ENCODE results near the gene P2RX3. TPM values are rescaled to one million over a fixed set of nuclear protein-coding genes. Genes with fewer than 3 reads are reported as not detected.

Gene P2RX3
- total and polyA plus RNA-seq, 2 experiments from 2014 or later: 0.15 to 0.35 TPM

DNA sequence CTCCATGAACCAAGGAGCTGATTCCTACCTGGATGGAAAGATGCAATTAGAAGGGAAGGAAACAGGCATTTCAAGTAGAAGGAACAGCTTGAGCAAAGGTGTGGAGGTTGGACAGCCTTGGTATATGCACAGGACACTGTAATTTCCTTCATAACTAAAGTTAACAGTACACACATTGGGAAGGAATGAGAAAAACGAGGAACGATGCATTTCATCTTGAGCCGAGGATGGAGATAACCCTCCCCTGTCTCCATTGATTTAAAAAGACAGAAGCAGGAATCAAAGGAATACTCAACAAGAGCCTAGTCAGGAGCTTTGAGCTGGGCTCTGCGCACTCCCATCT lies 54.6 kb downstream of the P2RX3 start (continued):
- TF ChIP-seq STAT1 (IDR thresholded peaks at IDR 0.05; ENCODE audit: unreplicated experiment): no peak
- no peak for TF ChIP-seq JUNB (IDR thresholded peaks at IDR 0.05; ENCODE audit: unreplicated experiment)
- TF ChIP-seq CREB1 (CRISPR knock-in tag; IDR thresholded peaks at IDR 0.05; ENCODE audit: low read depth): no peak
- TF ChIP-seq, protein P1, sequence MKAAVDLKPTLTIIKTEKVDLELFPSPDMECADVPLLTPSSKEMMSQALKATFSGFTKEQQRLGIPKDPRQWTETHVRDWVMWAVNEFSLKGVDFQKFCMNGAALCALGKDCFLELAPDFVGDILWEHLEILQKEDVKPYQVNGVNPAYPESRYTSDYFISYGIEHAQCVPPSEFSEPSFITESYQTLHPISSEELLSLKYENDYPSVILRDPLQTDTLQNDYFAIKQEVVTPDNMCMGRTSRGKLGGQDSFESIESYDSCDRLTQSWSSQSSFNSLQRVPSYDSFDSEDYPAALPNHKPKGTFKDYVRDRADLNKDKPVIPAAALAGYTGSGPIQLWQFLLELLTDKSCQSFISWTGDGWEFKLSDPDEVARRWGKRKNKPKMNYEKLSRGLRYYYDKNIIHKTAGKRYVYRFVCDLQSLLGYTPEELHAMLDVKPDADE (IDR thresholded peaks at IDR 0.05): no peak
- no peak for TF ChIP-seq EZH2 (IDR thresholded peaks at IDR 0.05; ENCODE audit: low read depth, unreplicated experiment)
- no peak for TF ChIP-seq EZH2phosphoT487 (IDR thresholded peaks at IDR 0.05; ENCODE audit: unreplicated experiment)

DNA sequence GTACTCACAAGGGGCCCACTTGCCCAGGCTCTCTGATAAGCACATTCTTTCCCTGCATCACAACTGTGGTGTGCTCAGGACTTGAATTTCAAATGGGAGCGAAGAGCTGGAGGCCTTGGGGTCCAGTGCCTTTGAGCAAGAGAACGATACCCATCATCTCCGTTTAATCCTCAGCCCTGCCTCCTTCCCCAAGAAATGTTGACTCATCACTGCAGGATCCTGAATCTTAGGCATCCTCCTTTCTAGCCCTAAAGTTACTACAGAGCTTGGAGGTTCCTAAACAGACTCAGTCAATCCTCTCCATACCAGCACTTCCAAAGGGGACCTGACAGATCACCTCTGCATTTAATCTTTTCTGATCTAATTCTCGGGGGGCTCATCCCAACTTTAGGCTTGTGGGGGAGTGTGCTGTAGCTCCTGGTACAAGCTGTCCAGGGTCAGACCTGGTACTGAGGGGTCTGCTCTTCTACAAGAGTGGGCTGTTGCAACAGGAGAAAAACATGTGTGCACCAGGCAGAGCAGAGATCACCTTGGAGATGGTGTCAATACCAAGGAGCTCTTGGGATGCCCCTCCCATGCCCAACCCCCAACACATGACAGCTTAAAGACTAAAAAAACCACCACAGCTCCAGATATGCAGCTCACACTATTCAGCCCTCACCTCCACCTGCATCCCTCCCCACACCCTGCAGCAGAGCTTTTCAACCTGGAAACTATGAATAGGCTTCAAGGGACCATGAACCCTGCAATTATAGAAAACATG lies 56.2 kb downstream of the P2RX3 start:
- no peaks in the 10 kb centered on the region for H3K36me3 ChIP-seq (ENCODE audit: insufficient read depth)
- Mint-ChIP-seq H3K27me3 (ENCODE audit: insufficient read depth, low read depth, poor library complexity) (no peaks in the 10 kb centered on the region), H3K4me3 (no peak overlapping the region), H3K36me3 (ENCODE audit: low read depth) (no peaks in the 10 kb centered on the region), H3K4me1 (no peaks in the 10 kb centered on the region), H3K27ac (no peak overlapping the region), H3K9me3 (no peaks in the 10 kb centered on the region)
- H3K4me1 ChIP-seq (ENCODE audit: insufficient read depth): no peaks in the 10 kb centered on the region
- no peak overlapping the region for H2AFZ ChIP-seq
- no peak for ATAC-seq
- peaks cover 5% of the 10 kb centered on the region for H3K9me2 ChIP-seq (ENCODE audit: insufficient read depth)
- no peaks in the 10 kb centered on the region for H3K27me3 ChIP-seq (ENCODE audit: insufficient read depth)
- no peak for DNase-seq (ENCODE audit: low spot score)
- no peaks in the 10 kb centered on the region for H4K20me1 ChIP-seq (replicated peaks; ENCODE audit: insufficient read depth)
- no peak overlapping the region for H3K4me2 ChIP-seq
- no peaks in the 10 kb centered on the region for H3F3A ChIP-seq (replicated peaks; ENCODE audit: low read depth)
- no peaks in the 10 kb centered on the region for H3K79me2 ChIP-seq (replicated peaks; ENCODE audit: insufficient read depth)
- H3K27ac ChIP-seq (ENCODE audit: low read depth): no peak overlapping the region
- H3K4me3 ChIP-seq: no peak overlapping the region
- TF ChIP-seq CREB1 (CRISPR knock-in tag; IDR thresholded peaks at IDR 0.05; ENCODE audit: low read depth) (no peak), JUNB (IDR thresholded peaks at IDR 0.05; ENCODE audit: unreplicated experiment) (no peak), ZNF114 (CRISPR knock-in tag; IDR thresholded peaks at IDR 0.05) (no peak), ZNF462 (CRISPR knock-in tag; IDR thresholded peaks at IDR 0.05) (no peak), EZH2phosphoT487 (IDR thresholded peaks at IDR 0.05; ENCODE audit: unreplicated experiment) (no peak), POLR2AphosphoS5 (IDR thresholded peaks at IDR 0.05; ENCODE audit: low read depth) (no peak), EZH2 (IDR thresholded peaks at IDR 0.05; ENCODE audit: low read depth, unreplicated experiment) (no peak), ZNF331 (CRISPR knock-in tag; IDR thresholded peaks at IDR 0.05; ENCODE audit: low read depth) (no peak)
- TF ChIP-seq, protein P2, sequence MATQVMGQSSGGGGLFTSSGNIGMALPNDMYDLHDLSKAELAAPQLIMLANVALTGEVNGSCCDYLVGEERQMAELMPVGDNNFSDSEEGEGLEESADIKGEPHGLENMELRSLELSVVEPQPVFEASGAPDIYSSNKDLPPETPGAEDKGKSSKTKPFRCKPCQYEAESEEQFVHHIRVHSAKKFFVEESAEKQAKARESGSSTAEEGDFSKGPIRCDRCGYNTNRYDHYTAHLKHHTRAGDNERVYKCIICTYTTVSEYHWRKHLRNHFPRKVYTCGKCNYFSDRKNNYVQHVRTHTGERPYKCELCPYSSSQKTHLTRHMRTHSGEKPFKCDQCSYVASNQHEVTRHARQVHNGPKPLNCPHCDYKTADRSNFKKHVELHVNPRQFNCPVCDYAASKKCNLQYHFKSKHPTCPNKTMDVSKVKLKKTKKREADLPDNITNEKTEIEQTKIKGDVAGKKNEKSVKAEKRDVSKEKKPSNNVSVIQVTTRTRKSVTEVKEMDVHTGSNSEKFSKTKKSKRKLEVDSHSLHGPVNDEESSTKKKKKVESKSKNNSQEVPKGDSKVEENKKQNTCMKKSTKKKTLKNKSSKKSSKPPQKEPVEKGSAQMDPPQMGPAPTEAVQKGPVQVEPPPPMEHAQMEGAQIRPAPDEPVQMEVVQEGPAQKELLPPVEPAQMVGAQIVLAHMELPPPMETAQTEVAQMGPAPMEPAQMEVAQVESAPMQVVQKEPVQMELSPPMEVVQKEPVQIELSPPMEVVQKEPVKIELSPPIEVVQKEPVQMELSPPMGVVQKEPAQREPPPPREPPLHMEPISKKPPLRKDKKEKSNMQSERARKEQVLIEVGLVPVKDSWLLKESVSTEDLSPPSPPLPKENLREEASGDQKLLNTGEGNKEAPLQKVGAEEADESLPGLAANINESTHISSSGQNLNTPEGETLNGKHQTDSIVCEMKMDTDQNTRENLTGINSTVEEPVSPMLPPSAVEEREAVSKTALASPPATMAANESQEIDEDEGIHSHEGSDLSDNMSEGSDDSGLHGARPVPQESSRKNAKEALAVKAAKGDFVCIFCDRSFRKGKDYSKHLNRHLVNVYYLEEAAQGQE (IDR thresholded peaks at IDR 0.05; ENCODE audit: unreplicated experiment): no peak
- TF ChIP-seq, protein P1 (IDR thresholded peaks at IDR 0.05): no peak
